ENCODE data around the gene AKR1B1. TPM values are rescaled to one million over a fixed set of nuclear protein-coding genes. Genes with fewer than 3 reads are reported as not detected.

AKR1B1 gene
- total RNA-seq, 1 experiment from 2014 or later: 166 TPM

DNA sequence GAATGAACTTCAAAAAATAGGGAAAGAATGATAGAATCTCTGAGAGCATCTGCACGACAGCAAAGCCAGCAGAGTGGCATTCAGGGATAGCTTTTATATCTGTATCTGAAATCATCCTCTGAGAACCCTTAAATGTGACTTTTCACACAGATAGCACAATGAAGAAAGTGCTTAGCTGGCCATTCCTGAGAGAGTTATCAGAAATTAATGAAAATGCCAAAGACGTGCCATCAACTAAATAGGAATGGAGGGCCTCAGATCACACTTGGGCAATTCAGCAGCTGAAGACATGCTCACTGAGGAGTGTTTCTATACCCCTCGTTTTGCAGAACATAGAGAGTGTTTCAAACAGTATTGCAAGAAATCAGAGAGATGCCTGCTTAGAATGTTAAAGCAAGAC is 51.6 kb downstream of the AKR1B1 start:
- Histone ChIP-seq H2BK5ac (ENCODE audit: insufficient read length, low read length) (no peak overlapping the region), H3T11ph (ENCODE audit: low read length) (no peak overlapping the region), H3K9me3 (ENCODE audit: control insufficient read depth, low read depth, low read length) (no peaks in the 10 kb centered on the region), H3K23ac (ENCODE audit: insufficient read length, low read depth, low read length) (no peak overlapping the region), H2AFZ (ENCODE audit: low read length) (no peak overlapping the region), H3K4me2 (ENCODE audit: insufficient read depth, insufficient read length, low read length) (no peak overlapping the region), H3K9ac (ENCODE audit: extremely low read depth, insufficient read length, low read length) (no peak overlapping the region), H4K20me1 (ENCODE audit: control insufficient read depth, insufficient read depth, insufficient read length) (no peaks in the 10 kb centered on the region), H4K91ac (ENCODE audit: insufficient read length, low read depth, low read length) (no peak overlapping the region), H2BK120ac (ENCODE audit: low read depth, low read length, poor library complexity, severe bottlenecking) (no peak overlapping the region), H2BK15ac (ENCODE audit: low read depth, low read length) (no peak overlapping the region), H4K8ac (replicated peaks; ENCODE audit: insufficient read length, low read depth, low read length) (no peak overlapping the region), H3K79me2 (ENCODE audit: insufficient read depth, low read length) (no peaks in the 10 kb centered on the region), H3K27ac (ENCODE audit: insufficient read length, low read depth, low read length) (no peak overlapping the region), H3K56ac (ENCODE audit: insufficient read length, low read depth, low read length) (no peak overlapping the region), H3K23me2 (ENCODE audit: insufficient read length, low read depth, low read length, poor library complexity, severe bottlenecking) (no peaks in the 10 kb centered on the region), H2BK12ac (ENCODE audit: insufficient read length, low read depth, low read length) (no peak overlapping the region), H2AK5ac (ENCODE audit: insufficient read length, low read length) (no peak overlapping the region), H4K5ac (ENCODE audit: insufficient read length, low read depth, low read length) (no peak overlapping the region), H3K18ac (ENCODE audit: insufficient read length, low read depth, low read length) (no peak overlapping the region), H3K4ac (ENCODE audit: low read depth, low read length) (no peak overlapping the region), H3K14ac (ENCODE audit: insufficient read depth, low read length) (no peak overlapping the region), H3K27me3 (ENCODE audit: insufficient read depth, low read length) (no peaks in the 10 kb centered on the region), H3K79me1 (ENCODE audit: insufficient read depth, low read depth, low read length, poor library complexity, severe bottlenecking) (no peaks in the 10 kb centered on the region), H3K4me1 (ENCODE audit: insufficient read depth, low read length) (peaks cover 6% of the 10 kb centered on the region; the same call in 1 of the 2 replicates), H2BK20ac (ENCODE audit: low read depth, low read length, poor library complexity, severe bottlenecking) (no peak overlapping the region)
- Mint-ChIP-seq H3K4me1 (peaks cover 16% of the 10 kb centered on the region in 2 experiments), H3K27me3 (ENCODE audit: low read depth) (peaks cover 3% of the 10 kb centered on the region; the same call in 1 of the 2 replicates), H3K9me3 (no peaks in the 10 kb centered on the region; a peak in 2 of 5 replicates), H3K36me3 (ENCODE audit: insufficient read depth in 1 of 3, low read depth in 3 of 3) (no peaks in the 10 kb centered on the region; a peak in 1 of 7 replicates), H3K27ac (no peak overlapping the region), H3K4me3 (no peak overlapping the region)
- WGBS (ENCODE audit: extremely low coverage, insufficient read length, low lambda C conversion rate): no CpG with 5 or more reads among the region's 3 CpGs
- TF ChIP-seq, protein P1, sequence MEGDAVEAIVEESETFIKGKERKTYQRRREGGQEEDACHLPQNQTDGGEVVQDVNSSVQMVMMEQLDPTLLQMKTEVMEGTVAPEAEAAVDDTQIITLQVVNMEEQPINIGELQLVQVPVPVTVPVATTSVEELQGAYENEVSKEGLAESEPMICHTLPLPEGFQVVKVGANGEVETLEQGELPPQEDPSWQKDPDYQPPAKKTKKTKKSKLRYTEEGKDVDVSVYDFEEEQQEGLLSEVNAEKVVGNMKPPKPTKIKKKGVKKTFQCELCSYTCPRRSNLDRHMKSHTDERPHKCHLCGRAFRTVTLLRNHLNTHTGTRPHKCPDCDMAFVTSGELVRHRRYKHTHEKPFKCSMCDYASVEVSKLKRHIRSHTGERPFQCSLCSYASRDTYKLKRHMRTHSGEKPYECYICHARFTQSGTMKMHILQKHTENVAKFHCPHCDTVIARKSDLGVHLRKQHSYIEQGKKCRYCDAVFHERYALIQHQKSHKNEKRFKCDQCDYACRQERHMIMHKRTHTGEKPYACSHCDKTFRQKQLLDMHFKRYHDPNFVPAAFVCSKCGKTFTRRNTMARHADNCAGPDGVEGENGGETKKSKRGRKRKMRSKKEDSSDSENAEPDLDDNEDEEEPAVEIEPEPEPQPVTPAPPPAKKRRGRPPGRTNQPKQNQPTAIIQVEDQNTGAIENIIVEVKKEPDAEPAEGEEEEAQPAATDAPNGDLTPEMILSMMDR (conservative IDR thresholded peaks at IDR 0.05): no peak
- DNase-seq: no peak

Data from H9 (cell line).